Endothelial cell (in vitro differentiated cells): ENCODE data around the gene CCDC154. TPM values are rescaled to one million over a fixed set of nuclear protein-coding genes. Genes with fewer than 3 reads are reported as not detected.

ENCODE experiments used
- DNase-seq: peaks from one replicate; pipeline ENCODE4 v3.0.0; 2021; ENCODE audit warnings: low spot score
- H3K27ac Mint-ChIP-seq: one replicate; pipeline ENCODE4 v1.8.0; 2021; ENCODE audit warnings: mixed read lengths, inconsistent platforms; ENCODE audit not compliant: unreplicated experiment
- H3K27me3 Mint-ChIP-seq: one replicate; pipeline ENCODE4 v1.8.0; 2021; ENCODE audit warnings: mild to moderate bottlenecking, moderate library complexity, mixed read lengths, inconsistent platforms; ENCODE audit not compliant: unreplicated experiment
- H3K36me3 Mint-ChIP-seq: one replicate; pipeline ENCODE4 v1.8.0; 2021; ENCODE audit warnings: mild to moderate bottlenecking, low read depth, mixed read lengths, inconsistent platforms; ENCODE audit not compliant: unreplicated experiment
- H3K4me1 Mint-ChIP-seq: one replicate; pipeline ENCODE4 v1.8.0; 2021; ENCODE audit warnings: mild to moderate bottlenecking, mixed read lengths, inconsistent platforms; ENCODE audit not compliant: unreplicated experiment
- H3K4me3 Mint-ChIP-seq: one replicate; pipeline ENCODE4 v1.8.0; 2021; ENCODE audit warnings: mild to moderate bottlenecking, mixed read lengths, inconsistent platforms; ENCODE audit not compliant: unreplicated experiment
- H3K9me3 Mint-ChIP-seq: one replicate; pipeline ENCODE4 v1.8.0; 2021; ENCODE audit warnings: mixed read lengths, inconsistent platforms; ENCODE audit not compliant: unreplicated experiment
- CTCF ChIP-seq: fragments of 200-600 bp; sonication (generic); IDR thresholded peaks from one replicate; pipeline ENCODE4 v1.5.0; 2021; ENCODE audit warnings: antibody characterized with exemption; ENCODE audit not compliant: unreplicated experiment
- total RNA-seq: library from RNA; stranded (reverse); fragmentation: NEBNext Ultra II Directional; extraction: Animal tissue kit (Norgen Biotek cat#: 25700); gene quantifications from one replicate; pipeline ENCODE4 v1.2.1, GENCODE V29; 2021; ENCODE audit not compliant: unreplicated experiment

The CCDC154 gene
- total RNA-seq, 1 donor from 2014 or later, result 2.4 TPM

DNA sequence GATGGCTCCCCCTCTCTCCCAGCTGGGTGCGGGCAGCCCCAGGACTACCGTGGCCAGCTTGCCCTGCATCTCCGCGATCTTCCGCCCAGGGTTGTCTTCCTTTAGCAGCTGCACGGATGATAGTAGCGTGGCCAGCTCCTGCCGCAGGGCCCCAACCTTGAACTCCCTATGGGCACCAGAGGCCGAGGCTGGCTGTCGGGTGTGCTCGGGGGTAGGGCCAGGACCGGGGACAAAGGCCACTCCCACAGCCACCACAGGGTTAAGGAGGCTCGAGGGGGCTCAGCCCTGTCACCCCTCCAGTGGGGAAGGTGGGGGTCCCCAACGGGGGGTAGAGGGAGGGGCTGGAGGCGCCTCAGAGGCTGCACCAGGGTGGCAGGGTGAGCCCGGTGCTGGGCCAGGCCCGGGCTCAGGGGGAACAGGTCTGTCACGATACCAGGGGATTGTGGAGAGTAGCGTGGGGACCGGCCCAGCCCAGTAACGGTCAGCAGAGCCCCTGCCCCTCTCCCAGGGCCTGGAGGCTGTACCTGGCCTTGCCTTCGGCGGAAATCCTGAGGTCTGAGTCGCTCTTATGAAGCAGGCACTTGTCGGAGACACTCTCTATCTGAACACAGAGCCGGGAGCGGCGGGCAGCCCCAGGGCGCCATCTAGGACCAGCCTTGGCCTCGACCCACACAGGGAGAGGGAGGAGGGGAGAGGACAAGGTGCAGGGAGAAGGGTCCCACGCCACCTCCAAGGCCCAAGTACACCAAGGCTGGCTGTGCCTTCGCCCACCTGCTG lies 8.2 kb downstream of the CCDC154 start:
- Mint-ChIP-seq H3K27me3 (peaks cover 2% of the 10 kb centered on the region), H3K27ac (no peak overlapping the region), H3K9me3 (no peaks in the 10 kb centered on the region), H3K4me1 (no peaks in the 10 kb centered on the region), H3K36me3 (no peaks in the 10 kb centered on the region), H3K4me3 (no peak overlapping the region)
- DNase-seq, result no peak
- TF ChIP-seq CTCF, result no peak

DNA sequence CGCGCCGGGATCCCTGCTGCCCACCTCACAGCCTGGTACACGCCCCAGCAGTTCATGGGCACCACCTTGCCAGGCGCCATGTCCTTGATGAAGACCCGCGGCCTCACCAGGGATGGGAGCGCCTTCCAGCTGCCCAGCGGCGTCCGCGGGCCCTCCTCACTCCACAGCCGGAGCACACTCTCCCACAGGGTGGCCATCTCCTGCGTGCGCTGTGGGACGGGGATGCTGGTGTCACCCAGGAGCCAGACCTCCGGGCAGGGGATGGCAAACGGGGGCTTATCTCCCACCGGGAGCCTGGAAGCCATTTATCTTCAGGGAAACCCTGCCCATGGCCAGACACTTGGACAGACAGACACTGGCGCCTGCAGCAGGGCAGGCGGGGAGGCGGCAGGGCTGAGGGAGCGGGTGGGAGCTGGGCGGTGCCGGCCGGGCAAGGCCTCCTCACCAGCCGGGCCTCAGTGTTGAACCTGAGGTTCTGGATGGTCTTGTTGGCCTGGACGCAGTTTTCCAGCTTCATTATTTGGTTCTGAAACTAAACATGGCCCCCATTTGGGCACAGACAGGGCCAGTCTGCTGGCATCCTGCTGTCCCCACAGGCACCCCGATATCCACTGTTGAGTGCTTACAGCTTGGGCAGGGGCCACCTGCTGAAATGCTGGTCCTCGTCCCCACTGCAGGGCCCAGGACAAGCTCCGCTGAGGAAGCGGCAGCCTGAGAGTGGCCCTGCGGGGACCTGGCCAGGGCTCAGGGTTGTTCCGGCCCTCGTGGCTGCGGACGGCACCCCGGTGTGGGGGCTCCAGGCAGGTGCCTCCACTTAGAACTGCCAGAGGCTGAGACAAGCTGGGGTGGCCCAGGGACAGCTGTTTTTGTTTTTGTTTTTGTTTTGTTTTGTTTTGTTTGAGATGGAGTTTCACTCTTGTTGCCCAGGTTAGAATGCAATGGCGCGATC lies 9.4 kb downstream of the CCDC154 start:
- Mint-ChIP-seq H3K4me1 (no peaks in the 10 kb centered on the region), H3K27me3 (peaks cover 2% of the 10 kb centered on the region), H3K27ac (no peak overlapping the region), H3K9me3 (no peaks in the 10 kb centered on the region), H3K36me3 (no peaks in the 10 kb centered on the region), H3K4me3 (no peak overlapping the region)
- DNase-seq, result no peak
- TF ChIP-seq CTCF, result no peak

- Mint-ChIP-seq H3K4me1 (no peaks in the 10 kb centered on the region), H3K4me3 (no peak overlapping the region), H3K9me3 (no peaks in the 10 kb centered on the region), H3K27me3 (peaks cover 1% of the 10 kb centered on the region), H3K36me3 (no peaks in the 10 kb centered on the region), H3K27ac (no peak overlapping the region)
- TF ChIP-seq CTCF, result no peak
- no peak for DNase-seq
Measured at GRCh38 chr16:1433756-1434155, 10.6 kb downstream of the CCDC154 start.

DNA sequence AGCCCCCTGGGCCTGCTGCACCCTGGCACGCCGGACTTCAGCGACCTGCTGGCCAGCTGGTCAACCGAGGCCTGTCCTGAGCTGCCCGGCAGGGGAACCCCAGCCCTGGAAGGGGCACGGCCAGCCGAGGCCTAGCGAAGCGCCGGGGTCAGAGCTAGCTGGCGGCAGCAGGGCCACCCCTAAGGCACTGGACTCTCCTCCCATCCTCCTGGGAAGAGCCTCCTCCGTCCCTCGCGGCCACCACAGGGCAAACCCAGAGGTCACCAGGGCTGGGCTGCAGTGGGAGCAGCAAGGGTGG lies 11.1 kb downstream of the CCDC154 start:
- H3K27me3 Mint-ChIP-seq, result peaks cover 1% of the 10 kb centered on the region

More for the DNA sequence above, 11.1 kb downstream of the CCDC154 start:
- H3K4me1 Mint-ChIP-seq, result no peaks in the 10 kb centered on the region
- H3K36me3 Mint-ChIP-seq, result no peaks in the 10 kb centered on the region
- H3K4me3 Mint-ChIP-seq, result no peak overlapping the region
- no peak for TF ChIP-seq CTCF
- no peak overlapping the region for H3K27ac Mint-ChIP-seq
- no peak for DNase-seq
- H3K9me3 Mint-ChIP-seq, result no peaks in the 10 kb centered on the region
